ENCODE results near the gene BCAS1.

The BCAS1 gene

DNA sequence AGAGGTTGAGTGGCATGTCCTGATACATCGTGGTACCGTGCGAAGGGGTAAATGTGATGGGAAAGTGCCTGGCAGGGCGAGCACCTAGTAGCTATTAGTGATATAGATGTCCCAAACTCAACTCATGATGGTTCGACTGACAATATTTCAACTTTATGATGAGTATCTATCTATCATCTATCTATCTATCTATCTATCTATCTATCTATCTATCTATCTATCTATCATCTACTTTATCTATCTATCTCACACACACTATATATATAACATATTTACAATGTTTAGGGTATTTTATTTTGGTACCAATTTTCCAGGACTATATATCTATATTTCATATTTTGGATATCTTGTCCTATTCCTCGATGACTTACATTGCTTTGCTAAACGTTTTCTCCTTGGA is 5.5 kb downstream of the BCAS1 start:
- TF ChIP-seq, protein P1, sequence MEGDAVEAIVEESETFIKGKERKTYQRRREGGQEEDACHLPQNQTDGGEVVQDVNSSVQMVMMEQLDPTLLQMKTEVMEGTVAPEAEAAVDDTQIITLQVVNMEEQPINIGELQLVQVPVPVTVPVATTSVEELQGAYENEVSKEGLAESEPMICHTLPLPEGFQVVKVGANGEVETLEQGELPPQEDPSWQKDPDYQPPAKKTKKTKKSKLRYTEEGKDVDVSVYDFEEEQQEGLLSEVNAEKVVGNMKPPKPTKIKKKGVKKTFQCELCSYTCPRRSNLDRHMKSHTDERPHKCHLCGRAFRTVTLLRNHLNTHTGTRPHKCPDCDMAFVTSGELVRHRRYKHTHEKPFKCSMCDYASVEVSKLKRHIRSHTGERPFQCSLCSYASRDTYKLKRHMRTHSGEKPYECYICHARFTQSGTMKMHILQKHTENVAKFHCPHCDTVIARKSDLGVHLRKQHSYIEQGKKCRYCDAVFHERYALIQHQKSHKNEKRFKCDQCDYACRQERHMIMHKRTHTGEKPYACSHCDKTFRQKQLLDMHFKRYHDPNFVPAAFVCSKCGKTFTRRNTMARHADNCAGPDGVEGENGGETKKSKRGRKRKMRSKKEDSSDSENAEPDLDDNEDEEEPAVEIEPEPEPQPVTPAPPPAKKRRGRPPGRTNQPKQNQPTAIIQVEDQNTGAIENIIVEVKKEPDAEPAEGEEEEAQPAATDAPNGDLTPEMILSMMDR (IDR thresholded peaks at IDR 0.05; ENCODE audit: low read depth, low read length), result no peak
- TF ChIP-seq MYC (IDR thresholded peaks at IDR 0.05; ENCODE audit: low read depth, low read length), result no peak
- TF ChIP-seq, protein P2, sequence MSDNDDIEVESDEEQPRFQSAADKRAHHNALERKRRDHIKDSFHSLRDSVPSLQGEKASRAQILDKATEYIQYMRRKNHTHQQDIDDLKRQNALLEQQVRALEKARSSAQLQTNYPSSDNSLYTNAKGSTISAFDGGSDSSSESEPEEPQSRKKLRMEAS (IDR thresholded peaks at IDR 0.05; ENCODE audit: low read depth, low read length), result no peak
- no peak for TF ChIP-seq POLR2A (IDR thresholded peaks at IDR 0.05; ENCODE audit: extremely low read depth, insufficient read length)
- DNase-seq (ENCODE audit: low read depth), result no peak
- H3K4me3 ChIP-seq (ENCODE audit: low read depth, low read length), result no peak overlapping the region

DNA sequence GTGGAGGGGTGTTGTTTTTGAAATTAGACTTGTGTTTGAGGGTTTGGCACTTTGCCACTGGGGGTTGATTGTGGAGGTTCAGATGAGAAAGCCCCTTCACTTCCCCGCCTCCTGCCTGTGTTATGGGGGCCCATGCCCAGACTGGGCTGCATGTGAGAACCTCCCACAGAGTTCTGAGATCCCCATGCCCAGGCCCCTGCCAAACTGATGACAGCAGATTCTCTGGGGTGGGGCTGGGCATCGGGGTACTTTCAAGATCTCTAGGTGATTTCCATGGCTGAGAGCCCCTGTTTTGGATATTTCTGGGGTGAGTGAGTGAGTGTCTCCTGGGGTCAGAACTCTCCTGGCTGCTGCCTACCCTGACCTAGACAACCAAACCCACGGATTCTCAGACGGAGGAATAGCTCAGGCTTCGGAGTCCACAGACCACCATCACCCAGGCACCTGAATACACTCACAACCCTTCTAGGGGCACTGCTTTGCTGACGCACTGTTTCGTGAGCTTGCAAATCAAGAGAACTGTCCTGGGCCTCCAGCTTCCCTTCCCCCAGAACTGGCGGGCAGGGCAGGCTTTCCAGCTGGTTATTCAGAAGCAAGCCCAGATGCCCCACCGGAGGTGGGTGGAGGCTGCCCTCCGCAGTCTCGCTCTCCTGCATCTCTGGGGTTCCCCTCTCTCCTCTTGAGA is 6.3 kb downstream of the BCAS1 start:
- DNase-seq (ENCODE audit: low read depth), result no peak
- H3K4me3 ChIP-seq (ENCODE audit: low read depth, low read length), result no peak overlapping the region
- no peak for TF ChIP-seq POLR2A (IDR thresholded peaks at IDR 0.05; ENCODE audit: extremely low read depth, insufficient read length)
- TF ChIP-seq, protein P2 (IDR thresholded peaks at IDR 0.05; ENCODE audit: low read depth, low read length), result no peak
- no peak for TF ChIP-seq MYC (IDR thresholded peaks at IDR 0.05; ENCODE audit: low read depth, low read length)
- TF ChIP-seq, protein P1 (IDR thresholded peaks at IDR 0.05; ENCODE audit: low read depth, low read length), result no peak

DNA sequence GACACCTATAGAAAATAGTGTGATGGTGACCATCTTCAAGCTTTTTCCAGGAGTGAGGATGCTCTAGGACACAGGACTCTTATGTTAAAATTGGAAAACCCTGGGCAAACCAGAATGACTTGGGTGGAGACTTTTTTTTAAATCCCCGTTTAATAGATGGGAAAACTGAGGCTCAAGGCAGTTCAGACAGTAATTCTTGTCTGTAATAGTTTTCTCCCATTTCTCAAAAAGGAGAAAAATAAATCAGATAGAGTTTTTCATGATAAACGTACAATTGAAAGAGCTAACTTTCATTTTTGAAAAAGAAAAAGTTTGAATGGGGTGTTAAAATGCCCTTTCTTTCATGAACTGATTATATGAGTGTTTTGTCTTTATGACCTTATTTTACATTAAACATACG is 6.8 kb downstream of the BCAS1 start:
- H3K4me3 ChIP-seq (ENCODE audit: low read depth, low read length), result no peak overlapping the region
- DNase-seq (ENCODE audit: low read depth), result no peak
- TF ChIP-seq, protein P2 (IDR thresholded peaks at IDR 0.05; ENCODE audit: low read depth, low read length), result no peak
- TF ChIP-seq POLR2A (IDR thresholded peaks at IDR 0.05; ENCODE audit: extremely low read depth, insufficient read length), result no peak
- TF ChIP-seq MYC (IDR thresholded peaks at IDR 0.05; ENCODE audit: low read depth, low read length), result no peak
- TF ChIP-seq, protein P1 (IDR thresholded peaks at IDR 0.05; ENCODE audit: low read depth, low read length), result no peak

DNA sequence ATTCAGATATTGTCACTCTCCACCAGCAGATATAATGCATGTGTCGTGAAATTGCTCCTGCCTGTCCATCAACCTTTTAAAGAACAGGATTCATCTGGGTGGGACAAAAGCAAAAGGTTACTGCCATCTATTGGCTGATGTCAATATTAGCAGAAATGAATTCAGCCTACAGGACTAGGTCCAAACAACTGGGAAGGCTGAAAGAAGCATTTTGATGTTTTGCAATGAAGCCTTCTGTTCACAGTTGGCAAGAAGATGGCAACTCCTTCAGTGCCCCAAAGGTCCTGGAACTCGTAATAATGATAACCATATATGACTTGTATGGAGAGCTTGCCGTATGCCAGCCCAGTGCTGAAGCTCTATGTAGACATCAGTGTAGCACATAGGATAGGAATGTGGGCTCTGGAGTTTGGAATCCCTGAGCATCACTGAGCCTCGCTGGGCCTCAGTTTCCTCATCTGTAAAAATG is 7.5 kb downstream of the BCAS1 start:
- TF ChIP-seq POLR2A (IDR thresholded peaks at IDR 0.05; ENCODE audit: extremely low read depth, insufficient read length) (no peak), MYC (IDR thresholded peaks at IDR 0.05; ENCODE audit: low read depth, low read length) (no peak)
- TF ChIP-seq, protein P1 (IDR thresholded peaks at IDR 0.05; ENCODE audit: low read depth, low read length), result peak; percentile 72
- TF ChIP-seq, protein P2 (IDR thresholded peaks at IDR 0.05; ENCODE audit: low read depth, low read length), result peak; percentile 28; the same call in 1 of the 2 replicates
- peak; percentile 66 for DNase-seq (ENCODE audit: low read depth)
- no peak overlapping the region for H3K4me3 ChIP-seq (ENCODE audit: low read depth, low read length)

DNA sequence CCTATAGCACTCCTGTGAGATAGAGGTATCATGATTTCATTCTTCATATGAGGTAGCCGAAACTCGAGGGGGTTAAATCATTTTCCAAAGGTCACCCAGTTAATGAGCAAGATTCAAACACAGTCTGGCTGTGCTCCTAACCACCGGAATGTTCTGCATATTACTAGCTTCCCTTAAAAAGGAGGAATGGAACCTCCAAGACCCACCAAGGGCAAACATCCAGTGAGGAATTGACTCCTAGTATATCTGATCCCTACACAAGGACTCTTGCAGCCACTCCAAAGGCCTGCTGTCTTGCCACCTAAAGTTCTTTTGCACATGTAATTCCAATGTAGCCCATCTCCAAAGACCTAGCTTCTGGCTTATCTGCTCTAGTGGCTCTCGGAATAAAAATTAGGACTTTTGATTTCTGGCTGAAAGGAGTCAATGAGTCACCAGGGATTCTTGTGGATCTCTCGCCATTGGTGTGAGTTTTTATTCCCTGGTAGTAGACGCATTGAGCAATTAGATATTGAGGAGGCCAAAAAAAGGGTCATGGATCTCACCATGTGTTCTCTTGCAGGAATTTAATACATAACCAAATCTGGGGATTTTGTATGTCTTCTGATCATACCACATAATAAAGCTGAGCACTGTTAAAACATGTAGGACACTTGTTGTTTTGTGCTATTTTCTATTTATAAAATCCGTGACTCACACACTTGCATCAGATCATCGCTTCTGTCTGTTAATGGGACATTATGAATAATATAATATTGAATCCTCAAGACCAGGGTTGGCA is 9.1 kb downstream of the BCAS1 start:
- DNase-seq (ENCODE audit: low read depth), result no peak
- TF ChIP-seq, protein P1 (IDR thresholded peaks at IDR 0.05; ENCODE audit: low read depth, low read length), result no peak
- TF ChIP-seq, protein P2 (IDR thresholded peaks at IDR 0.05; ENCODE audit: low read depth, low read length), result no peak
- TF ChIP-seq POLR2A (IDR thresholded peaks at IDR 0.05; ENCODE audit: extremely low read depth, insufficient read length) (no peak), MYC (IDR thresholded peaks at IDR 0.05; ENCODE audit: low read depth, low read length) (no peak)
- no peak overlapping the region for H3K4me3 ChIP-seq (ENCODE audit: low read depth, low read length)

Measured in NB4 (cell line).